Loucy (cell line): Measurements from ENCODE around the gene HOXA7.

ENCODE experiments used
- H2AFZ ChIP-seq: fragments of 200-600 bp; sonication (generic); 2 replicates; pipeline ENCODE4 v1.6.0; 2016; ENCODE audit warnings: antibody characterized with exemption, mild to moderate bottlenecking, low read length, moderate library complexity
- H3F3A ChIP-seq: fragments of 200-600 bp; 2 replicates; pipeline ENCODE4 v1.6.0; 2016; ENCODE audit warnings: antibody characterized with exemption, low read depth, mild to moderate bottlenecking
- H3K27me3 ChIP-seq: fragments of 200-600 bp; sonication (generic); 2 replicates; pipeline ENCODE4 v1.6.1; 2014; ENCODE audit warnings: low read length, mild to moderate bottlenecking; ENCODE audit not compliant: insufficient read depth, poor library complexity, severe bottlenecking
- H3K36me3 ChIP-seq: fragments of 200-600 bp; sonication (generic); 2 replicates; pipeline ENCODE4 v1.6.1; 2016; ENCODE audit warnings: low read length; ENCODE audit not compliant: insufficient read depth
- H3K4me1 ChIP-seq: fragments of 200-600 bp; sonication (generic); 2 replicates; pipeline ENCODE4 v1.5.1; 2014; ENCODE audit warnings: low read length, mild to moderate bottlenecking; ENCODE audit not compliant: insufficient read depth, poor library complexity, severe bottlenecking
- H3K4me2 ChIP-seq: fragments of 200-600 bp; sonication (generic); 2 replicates; pipeline ENCODE4 v1.6.0; 2014; ENCODE audit warnings: antibody characterized with exemption, low read length, low read depth, mild to moderate bottlenecking; ENCODE audit not compliant: poor library complexity, severe bottlenecking
- H3K4me3 ChIP-seq: fragments of 200-600 bp; sonication (generic); 2 replicates; pipeline ENCODE4 v1.5.1; 2014; ENCODE audit warnings: low read length, mild to moderate bottlenecking, mixed read lengths; ENCODE audit not compliant: poor library complexity, severe bottlenecking
- H3K79me2 ChIP-seq: fragments of 200-600 bp; sonication (generic); 2 replicates; pipeline ENCODE4 v1.6.1; 2014; ENCODE audit warnings: low read length; ENCODE audit not compliant: insufficient read depth
- H3K9ac ChIP-seq: fragments of 200-600 bp; sonication (generic); 2 replicates; pipeline ENCODE4 v1.6.0; 2014; ENCODE audit warnings: mild to moderate bottlenecking, low read depth, low read length, moderate library complexity; ENCODE audit not compliant: poor library complexity, severe bottlenecking
- H3K9me2 ChIP-seq: fragments of 200-600 bp; sonication (generic); replicated peaks from 2 replicates; pipeline ENCODE4 v1.6.1; 2016; ENCODE audit warnings: low read depth, low read length, mixed read lengths
- H3K9me3 ChIP-seq: fragments of 200-600 bp; sonication (generic); 2 replicates; pipeline ENCODE4 v1.6.1; 2014; ENCODE audit warnings: mild to moderate bottlenecking, antibody characterized with exemption, low read length, low read depth; ENCODE audit not compliant: insufficient read depth
- H4K20me1 ChIP-seq: fragments of 200-600 bp; sonication (generic); 2 replicates; pipeline ENCODE4 v1.6.0; 2014; ENCODE audit warnings: antibody characterized with exemption, low read length, mild to moderate bottlenecking; ENCODE audit not compliant: insufficient read depth, poor library complexity, severe bottlenecking
- CTCF ChIP-seq: fragments of 200-600 bp; sonication (generic); conservative IDR thresholded peaks from 2 replicates; pipeline ENCODE4 v1.5.1; 2014; ENCODE audit warnings: mild to moderate bottlenecking, antibody characterized with exemption, low read length
- EZH2phosphoT487 ChIP-seq: fragments of 200-600 bp; IDR thresholded peaks from 2 replicates; pipeline ENCODE4 v1.6.1; 2018; ENCODE audit warnings: antibody characterized with exemption, mild to moderate bottlenecking, moderate library complexity, borderline replicate concordance

HOXA7 gene

DNA sequence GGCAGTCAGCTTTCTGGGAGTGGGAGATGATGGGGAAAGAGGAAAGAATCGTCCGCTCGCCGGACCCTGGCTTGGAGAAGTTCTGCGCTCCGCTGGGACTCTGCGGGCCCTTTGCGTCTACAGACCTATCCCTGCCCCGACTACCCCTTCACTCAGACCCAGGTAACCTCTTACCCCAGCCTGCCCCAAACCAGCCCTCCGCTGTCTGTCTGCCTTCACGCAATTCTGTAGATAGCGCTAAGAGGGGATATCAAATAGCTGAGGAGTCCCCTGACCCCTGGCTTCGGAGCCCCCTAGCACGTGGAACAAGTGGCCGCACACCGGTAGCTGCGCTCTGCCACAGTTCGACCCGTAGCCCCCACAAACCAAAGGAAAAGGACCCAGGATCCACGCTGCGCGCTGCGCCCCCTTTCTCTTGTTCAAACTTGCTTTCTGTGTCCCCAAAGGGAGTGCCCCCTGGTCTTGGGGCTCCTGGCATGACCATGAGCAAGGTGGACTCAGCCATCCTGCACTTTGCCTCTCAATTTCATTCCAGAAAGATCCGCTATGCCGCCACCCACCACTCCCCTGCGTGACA, 32.9 kb downstream of the HOXA7 start:
- H3K4me3 ChIP-seq: no peak overlapping the region
- TF ChIP-seq CTCF: no peak
- TF ChIP-seq EZH2phosphoT487: no peak
- no peaks in the 10 kb centered on the region for H3K4me1 ChIP-seq
- H3F3A ChIP-seq: no peaks in the 10 kb centered on the region
- H3K27me3 ChIP-seq: no peaks in the 10 kb centered on the region
- H2AFZ ChIP-seq: no peak overlapping the region
- peaks cover 56% of the 10 kb centered on the region for H4K20me1 ChIP-seq
- peaks cover 98% of the 10 kb centered on the region; the same call in 1 of the 2 replicates for H3K36me3 ChIP-seq
- no peak overlapping the region for H3K9ac ChIP-seq
- H3K9me3 ChIP-seq: no peaks in the 10 kb centered on the region
- H3K79me2 ChIP-seq: peaks cover 99% of the 10 kb centered on the region
- H3K9me2 ChIP-seq: no peaks in the 10 kb centered on the region
- H3K4me2 ChIP-seq: no peak overlapping the region

DNA sequence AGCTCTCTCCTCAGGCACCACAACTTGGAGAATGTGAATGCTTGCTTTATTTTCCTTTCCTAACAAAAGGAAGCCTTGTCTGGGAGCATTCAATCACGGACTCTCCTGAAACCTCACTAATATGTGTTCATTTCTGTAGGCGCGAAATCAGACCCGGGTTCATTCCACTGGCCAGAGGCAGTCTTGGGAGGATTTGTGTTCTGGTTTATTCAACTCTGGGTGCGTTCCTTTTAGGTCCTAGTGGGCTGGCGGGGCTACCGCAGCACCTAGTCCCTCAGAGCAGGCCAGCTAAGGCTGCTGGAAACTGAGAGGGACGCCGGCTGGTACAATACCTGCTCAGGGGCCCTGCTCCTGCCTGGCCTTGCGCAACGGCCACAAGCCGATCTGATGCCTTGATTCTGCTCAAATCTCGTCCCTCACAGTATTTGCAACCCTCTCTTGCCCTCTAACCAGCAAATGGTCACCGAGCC, 33.4 kb downstream of the HOXA7 start:
- Histone ChIP-seq H2AFZ (no peak overlapping the region), H3K9me3 (no peaks in the 10 kb centered on the region), H3K9ac (no peak overlapping the region), H3K4me2 (no peak overlapping the region), H3F3A (no peaks in the 10 kb centered on the region), H4K20me1 (peaks cover 58% of the 10 kb centered on the region), H3K27me3 (no peaks in the 10 kb centered on the region), H3K4me3 (no peak overlapping the region), H3K36me3 (peaks cover 98% of the 10 kb centered on the region; the same call in 1 of the 2 replicates), H3K9me2 (no peaks in the 10 kb centered on the region), H3K79me2 (peaks cover 99% of the 10 kb centered on the region), H3K4me1 (no peaks in the 10 kb centered on the region)
- no peak for TF ChIP-seq EZH2phosphoT487
- no peak for TF ChIP-seq CTCF

- H2AFZ ChIP-seq: no peak overlapping the region
- TF ChIP-seq EZH2phosphoT487 (no peak), CTCF (no peak)
- H3K9ac ChIP-seq: no peak overlapping the region
- no peaks in the 10 kb centered on the region for H3K9me3 ChIP-seq
- no peaks in the 10 kb centered on the region for H3F3A ChIP-seq
- peaks cover 56% of the 10 kb centered on the region for H4K20me1 ChIP-seq
- H3K4me1 ChIP-seq: no peaks in the 10 kb centered on the region
- H3K36me3 ChIP-seq: peaks cover 98% of the 10 kb centered on the region; the same call in 1 of the 2 replicates
- H3K79me2 ChIP-seq: peaks cover 99% of the 10 kb centered on the region
- no peak overlapping the region for H3K4me2 ChIP-seq
- H3K9me2 ChIP-seq: no peaks in the 10 kb centered on the region
- H3K4me3 ChIP-seq: no peak overlapping the region
- H3K27me3 ChIP-seq: no peaks in the 10 kb centered on the region
These were observed 34.2 kb downstream of the HOXA7 start for GRCh38 chr7:27122077-27122910.
